GM15510 (cell line): ENCODE data around the gene SEMA3C.

ENCODE experiments used
- POLR2A ChIP-seq: IDR thresholded peaks from 3 replicates; pipeline ENCODE4 v1.6.1; 2011; ENCODE audit warnings: borderline replicate concordance; ENCODE audit not compliant: insufficient read length; ENCODE audit errors: extremely low read depth

SEMA3C gene

GRCh38 chr7:80809545-80809944 lies 109.3 kb downstream of the SEMA3C start:
- no peak for TF ChIP-seq POLR2A

GRCh38 chr7:80807166-80807900 lies 111.5 kb downstream of the SEMA3C start:
- no peak for TF ChIP-seq POLR2A

GRCh38 chr7:80806663-80807062 lies 112.2 kb downstream of the SEMA3C start:
- no peak for TF ChIP-seq POLR2A

GRCh38 chr7:80804589-80804988 lies 114.3 kb downstream of the SEMA3C start:
- TF ChIP-seq POLR2A, result no peak

GRCh38 chr7:80802527-80802926 lies 116.3 kb downstream of the SEMA3C start:
- TF ChIP-seq POLR2A, result no peak

GRCh38 chr7:80794631-80795573 lies 123.9 kb downstream of the SEMA3C start:
- TF ChIP-seq POLR2A, result no peak

GRCh38 chr7:80791509-80791929 lies 127.3 kb downstream of the SEMA3C start:
- TF ChIP-seq POLR2A, result no peak

- no peak for TF ChIP-seq POLR2A
These were observed 128.0 kb downstream of the SEMA3C start for GRCh38 chr7:80790877-80791276.

- TF ChIP-seq POLR2A, result no peak
These were observed 131.1 kb downstream of the SEMA3C start for GRCh38 chr7:80787721-80788120.

GRCh38 chr7:80785961-80786536 lies 132.8 kb downstream of the SEMA3C start:
- no peak for TF ChIP-seq POLR2A

GRCh38 chr7:80785276-80785675 lies 133.6 kb downstream of the SEMA3C start:
- no peak for TF ChIP-seq POLR2A

- TF ChIP-seq POLR2A, result no peak
These were observed 135.0 kb downstream of the SEMA3C start for GRCh38 chr7:80783678-80784327.

- no peak for TF ChIP-seq POLR2A
These were observed 135.6 kb downstream of the SEMA3C start for GRCh38 chr7:80783186-80783677.

GRCh38 chr7:80781561-80781979 lies 137.3 kb downstream of the SEMA3C start:
- TF ChIP-seq POLR2A, result no peak
